Ammon's horn (tissue), 1 donor: ENCODE data around the gene PTPA.

Source experiments
- DNase-seq: peaks from one replicate; pipeline ENCODE4 v3.0.0-alpha.2; 2016; ENCODE audit warnings: low spot score

Gene PTPA

DNA sequence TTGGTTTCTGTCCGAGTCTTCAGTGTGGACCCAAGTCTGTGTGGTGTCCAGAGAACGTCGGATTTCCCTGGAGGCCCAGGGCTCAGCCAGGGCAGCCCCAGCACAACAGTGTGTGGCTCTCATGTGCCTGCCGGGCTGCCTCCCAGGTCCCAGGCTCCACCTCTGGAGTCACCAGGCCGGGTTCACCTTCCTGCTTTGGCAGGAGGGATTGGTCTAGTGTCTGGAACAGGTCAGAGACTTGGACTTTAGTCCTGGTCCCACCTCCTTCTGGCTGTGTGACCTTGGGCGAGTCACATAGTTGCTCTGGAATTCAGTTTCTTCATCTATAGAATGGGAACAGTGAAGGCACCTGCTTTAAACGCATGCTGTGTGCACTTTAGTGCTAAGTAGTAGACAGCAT lies 27.1 kb upstream of the PTPA start:
- DNase-seq, result no peak

DNA sequence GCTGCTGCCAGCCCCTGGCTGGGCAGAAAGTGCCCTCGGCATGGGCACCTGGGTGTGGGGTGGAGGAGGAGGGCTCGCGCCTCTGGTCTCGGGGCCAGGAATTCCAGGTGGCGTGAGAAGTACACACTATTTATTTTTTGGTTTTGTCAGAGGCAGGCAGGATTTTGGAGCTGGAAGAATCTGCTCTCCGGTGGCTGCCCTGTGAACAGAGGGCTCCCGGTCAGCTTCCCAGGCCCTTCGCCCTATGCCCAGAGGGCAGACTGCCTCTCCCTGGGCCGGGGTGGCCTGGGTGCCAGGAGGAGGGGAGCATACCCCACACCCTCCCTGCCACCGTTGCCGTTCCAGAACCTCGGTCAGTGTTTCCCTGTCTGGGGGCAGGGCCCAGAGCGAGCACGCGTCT lies 22.0 kb upstream of the PTPA start:
- no peak for DNase-seq

DNA sequence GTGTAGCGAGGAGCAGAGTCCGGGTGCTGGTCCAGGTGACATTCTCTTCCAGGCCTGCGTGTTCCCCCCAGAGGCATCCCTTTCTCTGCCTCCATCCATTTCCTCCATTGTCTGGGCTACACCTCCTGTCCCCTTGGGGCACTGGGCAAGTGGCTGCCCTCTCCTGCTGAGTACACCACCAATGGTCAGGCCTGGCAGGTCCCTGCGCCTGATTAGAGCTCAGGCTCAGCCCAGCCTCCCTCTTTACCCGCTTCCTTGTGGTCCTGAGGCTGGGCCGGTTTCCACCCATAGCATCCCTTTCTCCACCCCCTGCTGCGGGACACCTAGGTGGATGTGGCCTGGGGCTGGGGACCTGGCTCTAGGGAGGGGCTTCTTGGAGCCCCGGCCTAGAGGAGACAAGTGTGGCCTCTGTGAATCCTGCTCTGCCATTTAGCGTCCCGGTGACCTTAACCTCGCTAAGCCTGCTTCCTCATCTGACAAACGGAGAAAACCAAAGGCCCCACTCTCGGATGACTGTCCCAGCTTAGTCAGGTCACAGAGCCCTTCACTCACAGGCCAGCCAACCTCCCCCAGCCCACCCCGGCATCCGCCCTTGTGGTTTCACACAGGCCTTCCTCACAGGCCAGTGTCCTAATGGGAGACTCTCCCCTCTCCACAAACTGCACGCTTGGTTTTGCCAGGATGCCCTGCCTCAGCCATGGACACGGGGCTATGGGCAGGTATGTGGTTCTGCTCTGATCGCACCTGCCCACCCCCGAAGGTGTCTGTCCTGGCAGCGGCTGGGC lies 17.4 kb upstream of the PTPA start:
- no peak for DNase-seq

DNA sequence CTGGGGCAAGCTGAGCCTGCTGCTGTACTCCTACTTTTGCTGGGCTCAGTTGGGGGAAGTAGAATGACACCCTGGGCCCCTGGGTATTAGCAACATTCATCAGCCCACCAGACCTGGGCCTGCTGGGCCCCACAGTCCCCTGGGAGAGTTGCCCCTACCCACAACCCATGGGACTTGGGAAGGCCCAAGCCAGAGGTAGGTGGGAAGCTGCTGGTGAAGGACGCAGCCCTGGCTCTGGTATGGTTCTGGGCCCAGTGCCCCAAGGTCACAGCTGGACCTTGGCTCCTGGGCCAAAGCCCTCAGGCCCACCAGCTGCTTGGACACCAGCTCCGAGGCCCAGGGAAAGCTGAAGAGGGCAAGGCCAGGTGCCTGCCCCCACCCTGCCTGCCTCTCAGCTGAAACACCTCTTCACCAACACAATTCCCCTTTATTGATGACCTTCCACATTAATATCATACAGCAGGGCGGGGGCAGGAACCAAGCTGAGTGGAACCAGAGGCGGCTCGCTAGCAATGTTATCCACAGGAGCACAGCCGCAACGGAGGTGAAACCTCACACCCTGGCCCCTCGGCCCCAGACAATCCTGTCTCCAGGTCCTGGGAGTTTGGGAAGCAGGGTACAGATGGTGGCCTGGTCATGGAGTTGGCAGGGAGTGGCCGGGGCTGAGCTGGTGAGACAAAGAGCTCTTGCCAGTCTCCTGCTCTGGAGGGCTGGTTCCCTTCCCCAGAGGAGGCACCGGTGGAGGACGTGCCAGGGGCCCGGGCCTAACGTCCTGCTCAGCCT lies 16.6 kb upstream of the PTPA start:
- DNase-seq, result no peak

DNA sequence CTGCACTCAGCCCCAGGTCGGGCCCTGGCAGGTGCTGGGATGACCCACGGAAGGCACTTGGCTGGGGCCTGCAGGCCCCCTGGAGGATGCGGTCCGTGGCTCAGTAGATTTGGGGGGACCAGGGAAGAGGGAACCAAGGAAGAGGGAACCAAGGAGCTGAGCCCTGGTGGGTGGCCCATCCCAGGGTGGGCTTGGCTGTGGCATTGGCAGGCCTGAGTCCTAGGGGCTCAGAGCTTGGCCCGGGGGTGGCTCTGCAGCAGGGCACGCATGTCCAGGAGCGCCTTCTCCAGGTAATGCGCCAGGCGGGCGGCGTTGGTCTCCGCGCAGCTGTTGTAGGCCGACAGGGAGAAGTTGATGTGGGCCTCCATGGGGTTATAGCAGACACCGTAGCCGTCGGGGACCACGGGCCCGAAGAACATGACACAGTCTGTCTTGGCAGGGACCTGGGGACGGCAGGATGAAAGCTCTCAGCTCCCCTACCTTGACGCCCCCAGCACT lies 16.0 kb upstream of the PTPA start:
- DNase-seq, result no peak

DNA sequence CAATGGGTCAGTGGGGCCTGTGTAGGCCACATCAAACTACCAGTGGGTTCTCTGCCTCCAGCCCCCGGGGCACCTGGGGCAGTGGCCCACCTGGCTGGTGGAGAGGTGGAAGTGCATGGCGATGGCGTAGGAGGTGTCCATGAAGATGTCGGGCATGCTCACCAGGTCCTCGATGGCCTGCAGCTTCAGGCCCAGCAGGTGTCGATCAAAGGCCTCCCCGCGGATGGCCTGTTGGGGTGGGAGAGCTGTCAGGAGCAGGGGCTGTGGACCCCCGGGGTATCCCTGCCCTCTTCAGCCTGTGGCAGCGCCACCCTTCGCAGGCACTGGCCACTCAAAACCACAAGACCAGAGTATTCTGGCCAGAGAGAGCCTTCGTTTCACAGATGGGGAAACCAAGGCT lies 15.3 kb upstream of the PTPA start:
- DNase-seq, result no peak

DNA sequence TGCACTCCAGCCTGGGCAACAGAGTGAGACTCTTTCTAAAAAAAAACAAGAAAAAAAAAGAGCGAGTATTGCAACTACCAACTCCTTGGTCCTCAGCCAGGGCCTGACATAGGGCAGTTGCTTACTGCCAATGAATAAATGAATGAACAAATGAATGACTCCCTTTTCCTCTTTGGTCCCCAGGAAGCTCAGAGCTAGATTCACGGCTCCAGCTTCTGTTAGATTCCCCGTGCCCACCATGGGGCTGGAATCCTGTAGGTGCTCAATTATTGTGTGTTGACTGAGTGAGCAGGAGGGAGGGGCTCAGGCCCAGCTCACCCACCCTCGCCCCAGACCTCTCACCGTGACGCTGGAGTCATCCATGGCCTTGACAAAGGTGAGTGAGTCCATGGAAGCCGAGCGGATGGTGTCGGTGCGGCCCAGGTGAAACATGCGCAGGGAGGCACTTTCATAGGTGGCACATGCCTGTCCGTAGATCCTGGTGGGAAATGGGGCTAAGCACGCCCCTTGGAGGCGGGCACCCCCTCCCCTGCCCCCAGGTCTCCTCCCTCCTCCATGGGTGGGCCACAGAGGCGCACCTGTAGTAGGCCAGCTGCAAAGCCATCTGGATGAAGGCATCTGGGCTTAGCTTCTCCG lies 13.4 kb upstream of the PTPA start:
- no peak for DNase-seq

DNA sequence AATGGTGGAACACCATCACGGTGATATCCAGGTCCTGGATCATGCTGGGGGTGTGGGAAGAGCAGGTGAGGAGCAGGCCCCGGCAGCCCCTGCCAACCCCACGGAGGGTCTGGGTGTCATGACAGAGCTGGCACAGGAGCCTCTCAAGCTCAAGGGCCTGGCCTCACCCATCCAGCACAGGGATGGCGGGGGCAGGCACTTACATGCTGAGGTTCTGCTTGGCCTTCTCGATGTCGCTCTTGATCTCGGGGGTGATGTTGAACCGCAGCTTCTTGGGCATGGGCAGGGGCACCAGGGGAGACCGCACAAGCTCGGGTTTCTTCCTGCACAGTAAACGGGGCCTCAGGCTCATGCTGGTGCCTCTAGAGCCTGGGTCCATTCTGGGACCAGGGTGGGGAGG lies 12.9 kb upstream of the PTPA start:
- no peak for DNase-seq

DNA sequence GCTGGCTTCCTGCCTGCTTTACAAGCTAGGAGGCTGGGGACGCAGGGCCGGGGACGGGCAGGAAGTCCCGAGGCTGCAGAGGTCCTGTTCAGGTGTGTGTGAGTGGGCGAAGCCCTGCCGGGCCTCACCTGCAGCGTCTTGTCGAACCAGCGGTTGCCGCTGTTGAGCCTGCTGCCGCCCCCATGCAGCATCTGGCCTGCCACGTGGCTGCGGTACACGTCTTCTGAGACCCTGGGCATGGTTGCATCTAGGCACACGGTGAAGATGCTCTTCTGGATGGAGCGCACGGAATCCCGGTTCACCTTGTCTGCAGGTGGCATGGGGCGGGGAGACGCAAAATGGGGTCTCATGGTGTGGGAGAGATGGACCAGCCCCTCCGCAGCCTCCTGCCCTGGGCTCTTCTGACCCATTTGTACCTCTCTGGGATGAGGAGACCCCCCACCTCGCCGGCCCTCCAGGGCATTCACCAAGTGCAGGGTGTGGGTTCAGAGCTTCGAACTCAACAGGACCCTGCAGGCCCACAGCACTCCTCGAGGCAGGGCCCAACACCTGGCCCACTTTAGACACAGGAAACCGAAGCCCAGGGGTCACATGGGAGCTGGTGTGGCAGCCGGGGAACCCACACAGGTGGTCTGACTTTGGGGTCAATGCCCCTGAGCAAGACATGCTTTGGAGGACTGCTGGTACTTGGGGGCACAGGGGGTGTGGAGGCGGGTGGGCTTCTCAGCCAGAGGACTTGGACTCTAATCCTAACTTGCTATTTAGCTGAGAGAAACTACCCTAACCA lies 10.6 kb upstream of the PTPA start:
- no peak for DNase-seq

DNA sequence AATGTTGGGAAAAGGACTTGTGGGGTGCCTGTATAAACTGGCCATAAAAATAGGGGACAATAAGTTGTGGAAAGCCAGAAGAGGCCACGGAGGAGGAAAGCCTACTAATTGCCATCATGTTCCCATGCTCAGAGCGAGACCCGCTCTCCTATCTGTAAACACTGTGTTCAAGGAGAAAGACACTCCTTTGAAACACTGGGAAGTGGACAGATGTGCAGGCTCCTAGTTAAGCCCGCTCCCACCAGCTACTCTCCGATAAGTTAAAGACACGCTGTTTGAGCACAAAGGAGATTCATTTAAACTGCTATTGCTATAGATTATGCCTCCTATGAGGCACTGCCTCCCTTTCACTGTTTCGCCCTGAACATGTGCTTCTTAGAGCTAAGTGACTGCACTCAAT lies 9.9 kb upstream of the PTPA start:
- no peak for DNase-seq

DNA sequence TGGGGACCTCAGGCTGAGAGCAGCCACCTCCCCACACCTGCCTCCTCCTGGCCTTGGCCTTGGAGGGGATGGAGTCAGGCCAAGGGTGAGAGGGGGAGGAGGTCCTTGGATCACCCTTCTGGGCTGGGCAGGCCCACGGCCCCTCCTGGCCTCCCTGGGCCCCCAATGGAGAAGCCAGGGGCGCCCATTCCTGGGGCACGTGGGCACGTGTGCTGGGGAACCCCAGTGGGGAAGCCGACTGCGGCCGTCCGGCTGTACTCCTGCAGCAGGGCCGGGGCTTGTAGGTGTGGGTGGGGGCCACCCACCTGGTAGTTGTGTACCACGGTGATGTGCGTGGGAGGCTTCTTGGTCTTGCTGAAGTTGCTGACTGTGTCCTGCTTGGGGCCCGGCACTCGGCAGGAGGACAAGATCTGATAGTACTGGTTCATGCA lies 9.1 kb upstream of the PTPA start:
- no peak for DNase-seq

DNA sequence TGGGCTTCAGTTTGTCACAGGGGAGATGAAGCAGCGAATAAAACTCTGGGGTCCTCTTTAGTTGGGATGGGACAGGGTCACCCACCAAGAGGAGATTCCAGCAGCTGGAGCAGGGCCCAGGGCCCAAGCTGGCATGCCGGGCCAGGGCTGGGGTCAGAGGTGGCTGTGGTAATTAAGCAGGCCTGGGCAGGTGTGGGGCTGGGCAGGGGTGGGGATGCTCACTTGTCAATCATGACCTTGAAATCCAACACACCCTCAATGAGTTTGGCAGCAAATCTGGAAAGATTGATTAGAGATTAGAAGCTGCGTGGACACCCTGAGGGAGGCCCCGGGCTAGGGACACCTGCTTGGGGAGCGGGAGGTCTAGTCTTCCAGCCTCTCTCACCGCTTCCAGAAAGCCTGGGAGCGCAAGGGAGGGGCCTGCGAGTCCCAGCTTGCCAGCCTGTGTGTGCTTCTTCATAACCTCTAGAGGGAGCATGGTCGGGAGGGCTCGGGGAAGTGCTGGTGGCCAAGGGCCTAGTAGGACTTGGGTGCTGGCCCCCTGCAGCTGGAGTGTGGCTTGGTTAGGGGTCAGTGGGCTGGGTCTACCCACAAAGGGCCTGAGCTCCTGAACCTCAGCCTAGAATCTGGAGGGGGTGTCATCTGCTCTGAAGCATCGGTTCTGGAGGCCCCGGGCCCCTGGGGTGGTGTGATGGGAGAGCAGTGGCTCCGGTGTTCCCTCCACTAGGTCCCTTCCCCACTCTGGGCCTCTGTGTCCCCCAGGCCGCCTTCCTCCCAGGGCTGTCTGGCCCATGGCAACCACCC lies 8.2 kb upstream of the PTPA start:
- DNase-seq, result peak; percentile 55

DNA sequence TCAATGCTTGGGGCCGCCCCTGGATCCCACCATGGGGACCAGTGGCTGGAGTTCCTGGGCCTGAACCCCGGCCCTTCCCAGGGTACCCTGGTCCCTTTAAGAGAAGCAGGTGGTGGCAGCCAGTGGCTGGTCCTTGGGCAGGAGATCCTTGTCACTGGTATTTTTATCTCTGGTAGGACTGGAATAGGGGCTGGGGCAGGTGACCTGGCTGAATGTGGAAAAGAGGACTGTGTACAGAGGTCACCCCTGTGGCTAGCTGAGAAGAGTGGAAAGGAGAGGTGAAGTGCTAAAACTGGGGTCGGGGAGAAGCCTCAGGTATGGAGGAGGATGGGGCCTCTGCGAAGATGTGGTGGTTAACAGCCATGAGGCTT lies 7.6 kb upstream of the PTPA start:
- DNase-seq, result no peak

DNA sequence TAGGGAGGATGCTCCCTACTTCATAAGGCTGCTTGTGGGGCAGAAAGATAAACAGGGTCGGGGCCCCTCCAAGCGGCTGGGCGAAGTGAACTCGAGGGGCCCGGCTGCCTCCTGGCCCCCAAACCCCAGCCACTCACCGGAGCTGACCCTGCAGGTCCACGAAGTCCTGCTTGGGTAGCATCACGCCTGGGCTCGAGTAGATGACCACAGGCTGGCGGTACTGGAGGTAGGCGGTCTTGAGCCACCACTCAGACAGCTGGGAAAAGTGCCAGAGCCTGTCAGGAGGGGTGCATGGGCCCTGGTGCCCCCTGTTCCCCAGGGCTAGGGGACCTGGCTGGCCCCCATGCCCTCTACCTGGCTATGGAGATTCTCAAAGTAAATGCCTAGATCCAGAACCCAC lies 7.2 kb upstream of the PTPA start:
- DNase-seq, result no peak

DNA sequence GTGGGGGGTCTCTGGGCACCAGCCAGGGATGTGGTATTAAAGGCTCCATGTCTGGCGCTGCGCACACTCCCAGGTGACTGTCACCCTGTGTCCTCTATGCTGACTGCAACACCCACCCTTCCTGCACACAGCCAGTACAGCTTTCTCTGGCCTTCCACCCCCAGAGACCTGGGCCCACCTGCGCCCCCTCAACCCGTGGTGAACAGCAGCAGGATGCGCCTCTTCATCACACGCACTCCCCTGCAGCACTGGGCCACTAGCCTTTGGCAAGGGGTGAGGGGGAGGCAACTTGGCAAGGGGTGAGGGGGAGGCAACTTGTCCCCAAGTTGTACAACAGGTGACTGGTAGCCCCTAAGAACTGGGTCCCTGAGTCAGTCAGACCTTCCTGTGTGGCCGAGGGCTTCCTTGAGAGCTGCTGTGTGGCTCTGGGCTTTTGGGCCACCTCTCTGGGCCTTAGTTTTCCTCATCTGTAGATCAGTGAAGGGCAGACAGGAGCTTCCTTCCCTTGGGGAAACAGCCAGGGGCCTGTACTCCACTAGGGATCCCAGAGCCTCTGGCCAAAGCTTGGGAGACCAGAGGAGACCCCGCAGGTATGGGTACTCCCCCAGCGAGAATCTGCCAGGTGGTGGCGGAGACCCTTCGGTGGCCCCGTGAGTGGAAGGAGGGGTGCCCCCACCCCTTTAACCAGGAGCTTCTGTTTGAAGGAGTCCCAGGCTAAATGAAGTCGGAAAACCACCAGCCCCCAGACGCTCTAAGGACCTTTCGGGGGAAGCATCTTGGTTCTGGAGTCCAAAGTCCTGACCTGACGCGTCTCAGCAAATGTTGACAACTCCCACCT lies 5.1 kb upstream of the PTPA start:
- DNase-seq, result no peak

DNA sequence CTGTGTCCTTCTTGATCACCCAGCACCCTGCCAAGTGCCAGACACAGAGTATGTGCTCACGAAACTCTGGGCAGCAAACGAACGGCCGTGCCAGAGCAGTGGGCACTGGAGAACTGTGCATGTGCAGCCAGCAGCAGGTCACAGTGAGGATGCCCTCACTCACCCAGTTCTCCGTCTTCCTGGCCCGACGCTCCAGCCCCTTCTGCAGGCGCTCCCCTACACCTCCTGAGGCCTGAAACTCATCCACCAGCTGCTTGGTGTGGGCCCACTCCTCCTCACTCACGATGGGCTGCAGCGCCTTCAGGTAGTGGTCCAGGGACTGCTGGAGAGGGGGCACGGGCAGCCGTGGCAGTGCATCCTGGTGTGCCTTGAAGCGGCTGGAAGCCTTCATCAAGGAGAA lies 3.6 kb upstream of the PTPA start:
- no peak for DNase-seq

DNA sequence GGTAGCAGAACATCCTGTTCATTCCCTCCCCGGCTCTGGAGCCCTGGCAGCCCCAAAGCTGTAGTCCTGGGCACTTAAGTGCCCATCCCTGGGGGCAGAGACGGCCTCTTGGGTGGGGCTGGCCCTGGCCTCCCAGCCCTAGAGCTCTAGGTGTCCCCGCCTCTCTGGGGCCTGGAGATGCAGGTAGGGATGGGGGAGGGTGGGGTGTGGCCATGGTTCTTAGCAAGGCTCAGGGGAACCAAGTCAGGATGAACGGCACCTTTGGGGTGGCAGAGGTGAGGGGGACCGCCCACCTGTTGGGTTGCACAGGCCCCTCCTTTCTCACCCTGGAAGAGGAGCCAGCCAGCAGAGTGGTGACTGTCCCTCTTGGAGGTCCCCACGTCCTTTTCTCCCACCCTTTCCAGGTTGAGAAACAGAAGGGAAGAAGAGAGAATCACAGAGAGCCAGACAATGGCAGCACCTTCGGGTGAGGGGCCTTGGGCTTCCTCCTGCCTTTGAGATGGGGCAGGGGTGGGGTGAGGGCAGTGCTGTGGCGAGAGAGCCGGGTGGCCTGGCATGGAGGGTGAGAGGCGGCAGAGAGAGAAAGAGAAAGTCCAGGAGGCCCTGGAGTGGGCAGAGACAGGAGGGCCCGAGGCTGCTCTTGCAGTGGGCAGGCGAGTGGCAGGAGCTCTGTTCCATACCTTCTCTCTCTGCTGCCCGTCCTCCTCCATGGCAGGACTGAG lies 3.0 kb upstream of the PTPA start:
- DNase-seq, result no peak

DNA sequence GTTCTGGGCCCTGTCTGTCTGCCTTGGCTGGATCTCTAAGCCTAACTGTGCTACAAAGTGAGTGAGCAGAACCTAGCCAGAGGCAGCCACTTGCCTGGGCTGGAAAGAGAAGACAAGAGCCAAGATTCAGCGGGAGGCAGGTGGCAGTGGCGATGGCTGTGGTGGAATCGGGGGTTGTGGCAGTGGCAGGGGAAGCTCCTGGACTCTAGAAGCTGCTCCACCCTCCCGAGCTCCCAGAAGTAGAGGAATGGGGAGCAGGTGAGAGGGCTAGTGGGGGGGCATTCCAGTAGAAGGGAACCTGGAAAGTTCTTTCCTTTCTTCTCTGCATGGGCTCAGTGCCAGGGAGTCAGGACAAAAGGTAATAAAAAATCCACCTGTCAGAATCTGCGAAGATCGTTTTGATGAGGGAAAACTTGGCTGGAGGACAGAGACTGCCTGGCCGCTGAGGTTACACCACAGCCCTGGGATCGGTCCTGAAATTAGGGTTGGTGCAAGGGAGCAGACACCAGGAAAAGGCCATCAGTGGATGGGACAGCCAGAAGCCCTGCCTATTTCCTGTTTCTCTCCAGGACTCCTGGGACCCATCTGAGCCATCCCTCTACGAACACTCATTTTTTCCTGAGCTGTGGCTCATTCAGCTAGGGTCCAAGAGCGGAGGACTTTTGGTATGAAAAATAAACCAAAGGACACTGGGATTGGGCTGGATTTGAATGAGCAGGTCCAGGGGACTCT lies 2.2 kb upstream of the PTPA start:
- DNase-seq, result no peak

DNA sequence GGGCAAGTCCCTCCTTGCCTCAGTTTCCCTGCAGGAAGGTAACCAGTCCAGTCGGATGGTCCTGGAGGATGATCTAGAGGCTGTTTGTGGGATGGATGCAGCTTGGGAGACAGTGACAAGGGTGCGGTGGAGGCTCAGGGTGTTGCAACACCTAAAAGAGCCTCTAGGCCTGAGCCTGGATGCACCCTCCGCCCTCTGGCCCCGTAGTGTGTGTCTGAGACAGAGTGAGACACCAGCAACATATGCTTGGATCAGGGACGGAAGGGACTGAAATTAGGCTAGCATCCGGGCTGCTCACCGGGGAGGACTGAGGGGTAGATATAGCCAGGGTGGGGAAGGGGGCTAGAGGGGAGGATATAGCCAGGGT lies 1.7 kb upstream of the PTPA start:
- no peak for DNase-seq
